HL-60 (cell line): ENCODE measurements around the gene LAMB3.

ENCODE experiments used
- DNase-seq, 2 experiments: peaks; one replicate each; pipeline ENCODE4 v3.0.0-alpha.2; 2010 to 2020; ENCODE audit warnings: low read depth in 1 of 2, low spot score in 1 of 2
- H3K27ac ChIP-seq: fragments of 250-450 bp; sonication (Bioruptor Pico); replicated peaks from 2 replicates; pipeline ENCODE4 v1.5.1; 2020; ENCODE audit warnings: mild to moderate bottlenecking, moderate library complexity
- H3K27me3 ChIP-seq: fragments of 250-450 bp; sonication (Bioruptor Pico); 2 replicates; pipeline ENCODE4 v1.5.1; 2021; ENCODE audit warnings: mild to moderate bottlenecking, moderate library complexity; ENCODE audit not compliant: insufficient read depth, poor library complexity, severe bottlenecking
- H3K4me3 ChIP-seq: replicated peaks from 2 replicates; pipeline ENCODE4 v1.5.1; 2011; ENCODE audit warnings: mild to moderate bottlenecking, control low read depth, low read length; ENCODE audit not compliant: insufficient read depth
- GABPA ChIP-seq: IDR thresholded peaks from 2 replicates; pipeline ENCODE4 v1.6.1; 2012; ENCODE audit warnings: low read depth
- POLR2AphosphoS5 ChIP-seq: IDR thresholded peaks from 2 replicates; pipeline ENCODE4 v1.6.1; 2012; ENCODE audit warnings: low read depth
- SPI1 ChIP-seq: IDR thresholded peaks from 2 replicates; pipeline ENCODE4 v1.6.1; 2012; ENCODE audit warnings: low read depth, mild to moderate bottlenecking, borderline replicate concordance
- TF ChIP-seq, protein P1 (sequence below): IDR thresholded peaks from one replicate; pipeline ENCODE4 v1.5.1; 2011; ENCODE audit warnings: low read length, control low read depth, inconsistent platforms; ENCODE audit not compliant: insufficient read depth
- TF ChIP-seq, protein P2 (sequence below): IDR thresholded peaks from 2 replicates; pipeline ENCODE4 v1.6.1; 2012; ENCODE audit warnings: low read depth; ENCODE audit not compliant: insufficient replicate concordance

Gene LAMB3

DNA sequence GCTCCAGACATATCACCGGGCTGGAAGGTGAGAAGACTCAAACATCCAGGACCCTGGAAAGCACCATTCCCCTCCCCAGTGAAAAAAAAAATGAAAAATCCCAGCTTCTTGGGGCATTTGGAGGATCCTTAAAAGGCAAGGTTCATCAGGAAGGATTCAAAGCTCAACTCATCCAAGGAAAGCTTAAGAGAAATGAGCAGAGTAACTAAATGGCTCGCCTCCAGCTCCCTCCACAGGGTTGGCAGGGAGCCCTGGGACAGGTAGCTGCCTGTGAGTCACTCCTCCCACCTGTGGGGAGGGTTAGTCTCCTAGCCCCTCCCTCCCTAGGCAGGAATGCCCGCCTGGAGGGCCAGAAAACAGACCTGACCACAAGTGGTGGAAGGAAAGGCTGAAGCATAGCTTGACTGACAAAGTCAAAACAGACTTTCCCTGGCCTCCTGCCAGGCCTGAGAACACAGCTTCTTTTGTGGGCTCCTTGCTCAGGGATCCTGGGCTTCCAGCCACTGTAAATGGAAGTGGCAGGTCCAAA, 712 bp upstream of the LAMB3 start:
- DNase-seq, result peak in 1 of 2 experiments; percentile 27
- Histone ChIP-seq H3K27ac (no peak overlapping the region), H3K27me3 (no peaks in the 10 kb centered on the region), H3K4me3 (no peak overlapping the region)
- TF ChIP-seq, protein P1, sequence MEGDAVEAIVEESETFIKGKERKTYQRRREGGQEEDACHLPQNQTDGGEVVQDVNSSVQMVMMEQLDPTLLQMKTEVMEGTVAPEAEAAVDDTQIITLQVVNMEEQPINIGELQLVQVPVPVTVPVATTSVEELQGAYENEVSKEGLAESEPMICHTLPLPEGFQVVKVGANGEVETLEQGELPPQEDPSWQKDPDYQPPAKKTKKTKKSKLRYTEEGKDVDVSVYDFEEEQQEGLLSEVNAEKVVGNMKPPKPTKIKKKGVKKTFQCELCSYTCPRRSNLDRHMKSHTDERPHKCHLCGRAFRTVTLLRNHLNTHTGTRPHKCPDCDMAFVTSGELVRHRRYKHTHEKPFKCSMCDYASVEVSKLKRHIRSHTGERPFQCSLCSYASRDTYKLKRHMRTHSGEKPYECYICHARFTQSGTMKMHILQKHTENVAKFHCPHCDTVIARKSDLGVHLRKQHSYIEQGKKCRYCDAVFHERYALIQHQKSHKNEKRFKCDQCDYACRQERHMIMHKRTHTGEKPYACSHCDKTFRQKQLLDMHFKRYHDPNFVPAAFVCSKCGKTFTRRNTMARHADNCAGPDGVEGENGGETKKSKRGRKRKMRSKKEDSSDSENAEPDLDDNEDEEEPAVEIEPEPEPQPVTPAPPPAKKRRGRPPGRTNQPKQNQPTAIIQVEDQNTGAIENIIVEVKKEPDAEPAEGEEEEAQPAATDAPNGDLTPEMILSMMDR, result no peak
- TF ChIP-seq, protein P2, sequence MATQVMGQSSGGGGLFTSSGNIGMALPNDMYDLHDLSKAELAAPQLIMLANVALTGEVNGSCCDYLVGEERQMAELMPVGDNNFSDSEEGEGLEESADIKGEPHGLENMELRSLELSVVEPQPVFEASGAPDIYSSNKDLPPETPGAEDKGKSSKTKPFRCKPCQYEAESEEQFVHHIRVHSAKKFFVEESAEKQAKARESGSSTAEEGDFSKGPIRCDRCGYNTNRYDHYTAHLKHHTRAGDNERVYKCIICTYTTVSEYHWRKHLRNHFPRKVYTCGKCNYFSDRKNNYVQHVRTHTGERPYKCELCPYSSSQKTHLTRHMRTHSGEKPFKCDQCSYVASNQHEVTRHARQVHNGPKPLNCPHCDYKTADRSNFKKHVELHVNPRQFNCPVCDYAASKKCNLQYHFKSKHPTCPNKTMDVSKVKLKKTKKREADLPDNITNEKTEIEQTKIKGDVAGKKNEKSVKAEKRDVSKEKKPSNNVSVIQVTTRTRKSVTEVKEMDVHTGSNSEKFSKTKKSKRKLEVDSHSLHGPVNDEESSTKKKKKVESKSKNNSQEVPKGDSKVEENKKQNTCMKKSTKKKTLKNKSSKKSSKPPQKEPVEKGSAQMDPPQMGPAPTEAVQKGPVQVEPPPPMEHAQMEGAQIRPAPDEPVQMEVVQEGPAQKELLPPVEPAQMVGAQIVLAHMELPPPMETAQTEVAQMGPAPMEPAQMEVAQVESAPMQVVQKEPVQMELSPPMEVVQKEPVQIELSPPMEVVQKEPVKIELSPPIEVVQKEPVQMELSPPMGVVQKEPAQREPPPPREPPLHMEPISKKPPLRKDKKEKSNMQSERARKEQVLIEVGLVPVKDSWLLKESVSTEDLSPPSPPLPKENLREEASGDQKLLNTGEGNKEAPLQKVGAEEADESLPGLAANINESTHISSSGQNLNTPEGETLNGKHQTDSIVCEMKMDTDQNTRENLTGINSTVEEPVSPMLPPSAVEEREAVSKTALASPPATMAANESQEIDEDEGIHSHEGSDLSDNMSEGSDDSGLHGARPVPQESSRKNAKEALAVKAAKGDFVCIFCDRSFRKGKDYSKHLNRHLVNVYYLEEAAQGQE, result peak; percentile 84

DNA sequence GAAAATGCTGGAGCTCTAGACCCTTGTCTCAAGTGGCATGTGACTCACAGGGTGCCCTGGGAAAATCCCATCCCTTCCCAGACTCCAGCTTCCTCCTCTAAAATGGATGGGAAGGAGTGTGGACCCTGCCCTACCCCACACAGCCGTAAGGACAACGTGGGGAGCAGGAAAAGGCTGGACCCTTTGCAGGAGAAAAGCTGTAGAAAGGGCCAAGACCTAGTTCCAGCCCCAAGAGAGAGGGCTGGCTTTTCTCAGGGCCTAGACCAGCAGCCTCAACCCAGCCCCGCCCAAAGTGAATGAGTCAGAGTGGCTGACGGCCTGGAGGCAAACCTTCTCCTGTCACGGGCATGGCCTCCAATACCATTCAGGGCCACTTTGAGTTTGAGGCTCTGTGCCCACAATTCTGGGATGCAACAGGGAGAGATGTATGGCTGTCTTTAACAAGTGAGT, 1.1 kb downstream of the LAMB3 start:
- peak in 1 of 2 experiments; percentile 79 for DNase-seq
- Histone ChIP-seq H3K27me3 (no peaks in the 10 kb centered on the region), H3K27ac (peak overlapping the region; percentile 47), H3K4me3 (no peak overlapping the region)
- TF ChIP-seq GABPA, result no peak
- no peak for TF ChIP-seq SPI1

DNA sequence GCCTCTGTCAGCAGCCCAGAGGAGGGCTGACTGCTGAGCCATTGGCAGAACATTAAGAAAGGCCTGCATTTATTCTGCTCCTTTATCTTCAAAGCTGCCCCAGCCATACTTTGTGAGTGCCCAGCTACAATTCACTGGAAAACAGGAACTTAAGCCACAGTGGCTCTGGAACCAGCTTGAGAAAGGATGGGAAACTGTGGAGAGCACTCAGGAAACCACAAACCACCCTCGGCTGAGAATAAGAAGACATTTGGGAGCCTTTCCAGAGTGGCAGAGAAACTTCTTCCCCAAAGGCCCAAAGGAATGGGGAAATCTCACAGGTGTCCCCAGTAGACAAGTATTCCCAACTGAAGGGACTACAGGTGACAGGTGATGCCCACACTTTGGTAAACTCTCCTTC, 1.8 kb downstream of the LAMB3 start:
- Histone ChIP-seq H3K27ac (peak overlapping the region; percentile 47), H3K4me3 (no peak overlapping the region), H3K27me3 (no peaks in the 10 kb centered on the region)
- TF ChIP-seq, protein P1, result no peak
- TF ChIP-seq, protein P2, result no peak
- TF ChIP-seq SPI1 (peak; percentile 6; the same call in 1 of the 2 replicates), POLR2AphosphoS5 (peak; percentile 73)
- peak in 1 of 2 experiments; percentile 83 for DNase-seq

DNA sequence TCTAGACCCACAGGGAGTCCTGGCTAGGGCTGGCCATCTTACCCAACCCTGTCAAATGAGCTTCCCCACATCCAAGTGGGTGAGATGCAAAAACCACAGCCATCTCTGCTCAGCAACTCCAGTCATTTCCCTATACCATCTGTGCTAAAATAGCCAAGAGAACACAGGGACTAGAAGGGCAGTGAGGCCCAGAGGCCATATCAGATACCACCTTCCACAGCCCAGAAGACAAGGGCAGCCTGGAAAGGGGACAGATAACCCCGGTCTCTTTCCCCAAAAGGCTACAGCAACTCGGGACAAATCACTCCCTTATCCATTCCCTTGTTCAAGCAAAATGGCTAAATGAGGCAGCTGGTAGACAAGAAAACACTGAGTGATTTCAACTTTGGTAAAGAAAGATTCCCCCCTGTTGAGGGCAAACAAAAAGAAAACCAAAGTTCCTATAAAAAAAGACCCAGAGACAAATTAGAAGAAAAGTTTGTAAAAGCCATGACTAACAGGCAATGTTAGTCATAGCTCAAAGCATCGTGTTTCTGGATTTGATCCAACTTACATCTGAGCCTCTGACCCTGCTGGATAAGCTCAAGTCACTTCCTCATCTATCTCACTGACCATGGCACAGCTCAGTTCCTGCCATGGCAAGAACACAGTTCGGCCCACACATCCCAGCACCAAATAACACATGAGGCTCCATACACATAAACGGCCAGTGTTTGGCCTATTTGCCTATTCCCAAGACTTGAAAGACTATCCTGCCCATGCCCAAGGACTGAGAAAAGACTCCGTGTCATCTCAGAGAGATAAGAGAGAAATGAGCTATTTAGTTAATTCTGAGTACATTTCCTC, 3.1 kb downstream of the LAMB3 start:
- no peak overlapping the region for H3K27ac ChIP-seq
- TF ChIP-seq GABPA (no peak), SPI1 (peak; percentile 68), POLR2AphosphoS5 (no peak)
- TF ChIP-seq, protein P1, result no peak
- TF ChIP-seq, protein P2, result no peak
- DNase-seq, result peak; percentile 50 to 77

More for the DNA sequence above, 3.1 kb downstream of the LAMB3 start:
- H3K27me3 ChIP-seq, result no peaks in the 10 kb centered on the region
- no peak overlapping the region for H3K4me3 ChIP-seq
